ENCODE data around the gene DNAJC13. TPM values are rescaled to one million over a fixed set of nuclear protein-coding genes. Genes with fewer than 3 reads are reported as not detected.

The DNAJC13 gene
- 100 to 1,000 TPM in 1 of 2 donors, 10 to 100 TPM in 1; 96.9 to 126 TPM for total RNA-seq

GRCh38 chr3:132416807-132417694, at the start of gene DNAJC13:
TSS of gene DNAJC13 (plus strand) at chr3:132417502. CDS start at chr3:132434551, 17,049 bp downstream.

Other genes starting within 250 kb of the DNAJC13 start
- gene ACP3, start 100.1 kb upstream of the DNAJC13 start, total RNA-seq: under 1 TPM in 1 of 2 donors, not detected in 1; under 0.01 TPM
- 1 to 10 TPM; 1.3 to 1.7 TPM for gene ACKR4, start 179.8 kb downstream of the DNAJC13 start, total RNA-seq
- 10 to 100 TPM; 24.0 to 31.3 TPM for gene ACAD11, start 242.3 kb downstream of the DNAJC13 start, total RNA-seq
- gene UBA5, start 242.8 kb downstream of the DNAJC13 start, total RNA-seq: 10 to 100 TPM; 25.1 to 30.6 TPM